Endothelial cell of umbilical vein (primary cell): ENCODE results near the gene BDKRB2. TPM values are rescaled to one million over a fixed set of nuclear protein-coding genes. Genes with fewer than 3 reads are reported as not detected.

Source experiments
- BruUV-seq: library from RNA; stranded (reverse); fragments of 400-500 nt; replicated peaks from 2 replicates; lab custom pipeline; 2021; lab: Mats Ljungman, UMichigan
- CTCF ChIA-PET: fragments of 300-600, 350-600 bp; sonication (Branson Sonifier 250); formaldehyde crosslinking; loops from one replicate; lab custom pipeline; 2021; ENCODE audit warnings: antibody characterized with exemption, inconsistent platforms; lab: Charles Lee
- POLR2A ChIA-PET: fragments of 300-600, 350-600 bp; sonication (Branson Sonifier 250); formaldehyde crosslinking; loops from one replicate; lab custom pipeline; 2021; ENCODE audit warnings: antibody characterized with exemption, inconsistent platforms; lab: Charles Lee
- DNase-seq: peaks from one replicate; pipeline ENCODE4 v3.0.0-alpha.2; 2011; ENCODE audit warnings: low read depth, low spot score
- FAIRE-seq: peaks from 2 replicates; lab custom pipeline; 2011; peaks lifted over from hg19 to GRCh38; lab: Jason Lieb, UNC
- H2AFZ ChIP-seq: 2 replicates; pipeline ENCODE4 v1.6.0; 2012; ENCODE audit warnings: low read depth, low read length, control low read depth, inconsistent platforms
- H3K27ac ChIP-seq: 2 replicates; pipeline ENCODE4 v1.5.1; 2011; ENCODE audit warnings: low read depth, mild to moderate bottlenecking, control low read depth, low read length, moderate library complexity; ENCODE audit not compliant: insufficient read depth
- H3K27me3 ChIP-seq, 2 experiments: 2 replicates each; pipeline versions ENCODE4 v1.6.0 to v1.6.1; 2011; ENCODE audit warnings: low read length in 2 of 2, mixed read lengths in 1 of 2; ENCODE audit not compliant: control insufficient read depth in 2 of 2, insufficient read depth in 2 of 2
- H3K36me3 ChIP-seq, 2 experiments: 2 replicates in 1 of 2; 3 replicates in 1 of 2; pipeline ENCODE4 v1.5.1; 2011; ENCODE audit warnings: low read length in 2 of 2, mild to moderate bottlenecking in 1 of 2, moderate library complexity in 1 of 2; ENCODE audit not compliant: control insufficient read depth in 2 of 2, insufficient read depth in 2 of 2; ENCODE audit errors: extremely low read depth in 1 of 2
- H3K4me1 ChIP-seq: 3 replicates; pipeline ENCODE4 v1.5.1; 2011; ENCODE audit warnings: mild to moderate bottlenecking, low read length; ENCODE audit not compliant: control insufficient read depth, insufficient read depth; ENCODE audit errors: extremely low read depth
- H3K4me2 ChIP-seq: 2 replicates; pipeline ENCODE4 v1.6.1; 2011; ENCODE audit warnings: low read length, control low read depth, mixed read lengths; ENCODE audit not compliant: insufficient read depth
- H3K4me3 ChIP-seq, 3 experiments: fragments of 200-600 bp in 1 of 3; sonication (generic), shearing (Covaris generic) in 1 of 3; replicated peaks in 1 of 3; 2 replicates each; pipeline ENCODE4 v1.5.1; 2011 to 2016; ENCODE audit warnings: control low read depth in 3 of 3, low read length in 3 of 3, mild to moderate bottlenecking in 2 of 3, inconsistent platforms in 1 of 3, low read depth in 1 of 3, moderate library complexity in 1 of 3; ENCODE audit not compliant: insufficient read depth in 1 of 3
- H3K79me2 ChIP-seq: 2 replicates; pipeline ENCODE4 v1.6.0; 2012; ENCODE audit warnings: low read length, inconsistent platforms; ENCODE audit not compliant: control insufficient read depth, insufficient read depth
- H3K9ac ChIP-seq: replicated peaks from 2 replicates; pipeline ENCODE3; 2011; ENCODE audit warnings: low read length, control low read depth; ENCODE audit not compliant: insufficient read depth; ENCODE audit errors: extremely low read depth
- H3K9me1 ChIP-seq: replicated peaks from 3 replicates; pipeline ENCODE4 v1.6.0; 2011; ENCODE audit warnings: mild to moderate bottlenecking, low read length; ENCODE audit not compliant: control insufficient read depth, insufficient read depth; ENCODE audit errors: extremely low read depth
- H3K9me3 ChIP-seq: replicated peaks from 2 replicates; pipeline ENCODE4 v1.5.1; 2012; ENCODE audit warnings: low read length, inconsistent platforms; ENCODE audit not compliant: control insufficient read depth, insufficient read depth
- H4K20me1 ChIP-seq: replicated peaks from 2 replicates; pipeline ENCODE3; 2011; ENCODE audit warnings: mild to moderate bottlenecking, low read length; ENCODE audit not compliant: control insufficient read depth, insufficient read depth; ENCODE audit errors: extremely low read depth
- CTCF ChIP-seq, 2 donors: IDR thresholded peaks; 1 replicate in 1 of 2; 2 replicates in 1 of 2; pipeline ENCODE4 v1.5.1; 2011; ENCODE audit warnings: low read length in 2 of 2, mild to moderate bottlenecking in 2 of 2, moderate library complexity in 2 of 2, control low read depth in 1 of 2, inconsistent platforms in 1 of 2, low read depth in 1 of 2; ENCODE audit not compliant: insufficient read depth in 1 of 2; ENCODE audit errors: extremely low read depth in 1 of 2
- EZH2 ChIP-seq: IDR thresholded peaks from 2 replicates; pipeline ENCODE4 v1.6.1; 2012; ENCODE audit warnings: borderline replicate concordance, low read depth, mild to moderate bottlenecking, moderate library complexity, low read length, inconsistent platforms; ENCODE audit not compliant: severe bottlenecking
- FOS ChIP-seq: IDR thresholded peaks from 2 replicates; pipeline ENCODE4 v1.6.1; 2011; ENCODE audit warnings: mild to moderate bottlenecking, low read length, moderate library complexity, borderline replicate concordance; ENCODE audit not compliant: insufficient read depth
- GATA2 ChIP-seq: IDR thresholded peaks from 2 replicates; pipeline ENCODE4 v1.7.0; 2011; ENCODE audit warnings: low read depth, mild to moderate bottlenecking, moderate library complexity, mixed read lengths, low read length; ENCODE audit not compliant: insufficient read length, insufficient read depth
- JUN ChIP-seq: IDR thresholded peaks from 2 replicates; pipeline ENCODE4 v1.6.1; 2011; ENCODE audit warnings: borderline replicate concordance, low read depth; ENCODE audit not compliant: insufficient read length, insufficient read depth
- MAX ChIP-seq: IDR thresholded peaks from 2 replicates; pipeline ENCODE4 v1.6.1; 2011; ENCODE audit not compliant: insufficient read depth, insufficient read length
- MYC ChIP-seq: IDR thresholded peaks from one replicate; pipeline ENCODE4 v1.6.1; 2011; ENCODE audit warnings: mild to moderate bottlenecking, low read depth, low read length
- POLR2A ChIP-seq: IDR thresholded peaks from 2 replicates; pipeline ENCODE4 v1.6.1; 2012; ENCODE audit warnings: low read depth, mild to moderate bottlenecking, control low read depth, low read length
- POLR2AphosphoS5 ChIP-seq: IDR thresholded peaks from 2 replicates; pipeline ENCODE4 v1.6.1; 2012; ENCODE audit warnings: low read depth, mild to moderate bottlenecking, control low read depth, low read length, moderate library complexity; ENCODE audit not compliant: insufficient read depth
- dilution Hi-C: fragments of 300-500 bp; cut with MboI; formaldehyde crosslinking; loops from one replicate; pipeline ENCODE4 v1.15.0; 2019; ENCODE audit warnings: low sequenced_read_pairs; ENCODE audit not compliant: extremely low pct_ligation_motif_present
- intact Hi-C: fragments of 100-400 bp; cut with micrococcal nuclease; formaldehyde crosslinking; loops from one replicate; pipeline ENCODE4 v1.10.0; 2022
- polyA plus RNA-seq, 4 experiments: library from polyadenylated mRNA; depleted of rRNA in 3 of 4; stranded (reverse) in 3 of 4; unstranded in 1 of 4; fragments of >200 nt; gene quantifications; 2 replicates each; pipeline versions ENCODE4 v1.2.1 to v1.2.3, GENCODE V29; 2011 to 2012; ENCODE audit warnings: missing spikeins in 1 of 4
- total RNA-seq: library from RNA; stranded (reverse); gene quantifications from 2 replicates; pipeline ENCODE4 v1.2.3, GENCODE V29; 2021

The BDKRB2 gene
- total and polyA plus RNA-seq, 2 donors (not counting 3 experiments of a cell fraction or from before 2014, with no cell fraction given) = 0.22 to 0.77 TPM

- intact Hi-C loops (no loop called here), dilution Hi-C loops (no loop called here)
- ChIA-PET POLR2A (no interaction called here), CTCF (no interaction called here)
- Histone ChIP-seq H3K4me2 (no peak overlapping the region), H3K9me3 (no peaks in the 10 kb centered on the region), H3K79me2 (no peaks in the 10 kb centered on the region), H3K4me3 (no peak overlapping the region), H4K20me1 (no peaks in the 10 kb centered on the region), H3K9ac (no peak overlapping the region), H3K36me3 (no peaks in the 10 kb centered on the region), H3K27me3 (no peaks in the 10 kb centered on the region), H3K9me1 (no peaks in the 10 kb centered on the region), H3K27ac (no peak overlapping the region), H2AFZ (no peak overlapping the region), H3K4me1 (no peaks in the 10 kb centered on the region)
- no peak for DNase-seq
- no peak for TF ChIP-seq MYC
- BruUV-seq = no TSS peak
- FAIRE-seq = no peak
Measured at GRCh38 chr14:96176275-96176674, 28.4 kb upstream of the BDKRB2 start.

GRCh38 chr14:96176811-96177211 is 27.8 kb upstream of the BDKRB2 start:
- no peak for TF ChIP-seq EZH2
- TF ChIP-seq MYC = no peak
- TF ChIP-seq CTCF (IDR thresholded peaks at IDR 0.05; ENCODE audit: extremely low read depth in 1 of 2, insufficient read depth in 1 of 2, low read depth in 1 of 2, low read length in 2 of 2) = no peak
- no peak for TF ChIP-seq GATA2
- TF ChIP-seq POLR2AphosphoS5 = no peak
- no peak for TF ChIP-seq JUN
- no peak for TF ChIP-seq FOS
- TF ChIP-seq MAX = no peak
- TF ChIP-seq POLR2A = no peak
- no TSS peak for BruUV-seq
- ChIA-PET CTCF (no interaction called here), POLR2A (no interaction called here)
- Histone ChIP-seq H2AFZ (no peak overlapping the region), H3K4me2 (no peak overlapping the region), H3K9ac (no peak overlapping the region), H3K27ac (no peak overlapping the region), H3K9me1 (no peaks in the 10 kb centered on the region), H4K20me1 (no peaks in the 10 kb centered on the region), H3K4me3 (no peak overlapping the region), H3K79me2 (no peaks in the 10 kb centered on the region), H3K36me3 (no peaks in the 10 kb centered on the region), H3K9me3 (no peaks in the 10 kb centered on the region), H3K4me1 (peaks cover under 1% of the 10 kb centered on the region), H3K27me3 (no peaks in the 10 kb centered on the region)
- FAIRE-seq (no peak), DNase-seq (no peak)
- dilution Hi-C loops = no loop called here
- intact Hi-C loops = no loop called here
